Suprapubic skin (tissue), 3 donors: ENCODE data around the gene ZDHHC1.

Source experiments
- POLR2A ChIP-seq, 2 donors: fragments of 450-650 bp; IDR thresholded peaks; one replicate each; pipeline ENCODE4 v1.6.1; 2017; ENCODE audit warnings: antibody characterized with exemption in 2 of 2, mild to moderate bottlenecking in 2 of 2, moderate library complexity in 2 of 2
- TF ChIP-seq, protein P1 (sequence below), 2 donors: fragments of 200-600 bp in 1 of 2; fragments of 450-650 bp in 1 of 2; sonication (generic) in 1 of 2; IDR thresholded peaks; one replicate each; pipeline ENCODE4 v1.5.1; 2016 to 2019; ENCODE audit warnings: antibody characterized with exemption in 2 of 2, mild to moderate bottlenecking in 1 of 2, moderate library complexity in 1 of 2

DNA sequence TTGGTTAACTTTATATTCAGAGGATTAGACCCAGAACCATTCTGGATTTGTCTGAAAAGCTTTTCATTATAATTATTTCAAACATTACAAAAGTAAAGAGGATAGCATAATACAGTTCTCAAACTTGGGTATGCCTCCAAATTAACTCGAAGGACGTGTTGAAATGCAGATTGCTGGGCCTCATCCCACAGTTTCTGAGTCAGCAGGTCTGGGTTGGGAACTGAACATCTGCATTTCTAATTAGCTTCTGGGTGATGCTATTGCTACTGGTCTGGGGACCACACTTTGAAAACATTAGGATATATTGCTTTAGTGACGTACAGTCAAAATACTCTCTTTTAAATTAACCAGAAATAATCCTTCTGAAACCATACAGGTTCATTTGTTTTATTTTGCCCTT lies 33.0 kb downstream of the ZDHHC1 start:
- no peak for TF ChIP-seq POLR2A (IDR thresholded peaks at IDR 0.05)
- TF ChIP-seq, protein P1, sequence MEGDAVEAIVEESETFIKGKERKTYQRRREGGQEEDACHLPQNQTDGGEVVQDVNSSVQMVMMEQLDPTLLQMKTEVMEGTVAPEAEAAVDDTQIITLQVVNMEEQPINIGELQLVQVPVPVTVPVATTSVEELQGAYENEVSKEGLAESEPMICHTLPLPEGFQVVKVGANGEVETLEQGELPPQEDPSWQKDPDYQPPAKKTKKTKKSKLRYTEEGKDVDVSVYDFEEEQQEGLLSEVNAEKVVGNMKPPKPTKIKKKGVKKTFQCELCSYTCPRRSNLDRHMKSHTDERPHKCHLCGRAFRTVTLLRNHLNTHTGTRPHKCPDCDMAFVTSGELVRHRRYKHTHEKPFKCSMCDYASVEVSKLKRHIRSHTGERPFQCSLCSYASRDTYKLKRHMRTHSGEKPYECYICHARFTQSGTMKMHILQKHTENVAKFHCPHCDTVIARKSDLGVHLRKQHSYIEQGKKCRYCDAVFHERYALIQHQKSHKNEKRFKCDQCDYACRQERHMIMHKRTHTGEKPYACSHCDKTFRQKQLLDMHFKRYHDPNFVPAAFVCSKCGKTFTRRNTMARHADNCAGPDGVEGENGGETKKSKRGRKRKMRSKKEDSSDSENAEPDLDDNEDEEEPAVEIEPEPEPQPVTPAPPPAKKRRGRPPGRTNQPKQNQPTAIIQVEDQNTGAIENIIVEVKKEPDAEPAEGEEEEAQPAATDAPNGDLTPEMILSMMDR (IDR thresholded peaks at IDR 0.05), result no peak
